HEK293 (cell line): ENCODE data around the gene CCDC78.

Experiments used
- MEIS1 ChIP-seq: sonication (generic); formaldehyde crosslinking; IDR thresholded peaks from 2 replicates; pipeline ENCODE4 v1.8.1; 2022; ENCODE audit warnings: missing genetic modification reagents, mild to moderate bottlenecking, borderline replicate concordance
- TCF7L2 ChIP-seq: IDR thresholded peaks from 2 replicates; pipeline ENCODE4 v1.6.1; 2011; ENCODE audit warnings: low read depth, mild to moderate bottlenecking, inconsistent platforms, low read length, moderate library complexity, borderline replicate concordance
- YY1 ChIP-seq: fragments of 450-650 bp; formaldehyde crosslinking; IDR thresholded peaks from 2 replicates; pipeline ENCODE4 v1.5.1; 2018; ENCODE audit warnings: missing biosample characterization, missing genetic modification characterization
- ZBTB7A ChIP-seq: fragments of 450-650 bp; formaldehyde crosslinking; IDR thresholded peaks from 2 replicates; pipeline ENCODE4 v1.5.1; 2016; ENCODE audit warnings: low read depth, missing biosample characterization, missing genetic modification characterization
- ZFP69B ChIP-seq: fragments of 450-650 bp; formaldehyde crosslinking; IDR thresholded peaks from 2 replicates; pipeline ENCODE4 v1.5.1; 2016; ENCODE audit warnings: missing biosample characterization, missing genetic modification characterization
- ZNF175 ChIP-seq: fragments of 450-650 bp; formaldehyde crosslinking; IDR thresholded peaks from 2 replicates; pipeline ENCODE4 v1.5.1; 2016; ENCODE audit warnings: missing biosample characterization, missing genetic modification characterization
- ZNF221 ChIP-seq: fragments of 450-650 bp; formaldehyde crosslinking; IDR thresholded peaks from 2 replicates; pipeline ENCODE4 v1.5.1; 2017; ENCODE audit warnings: missing biosample characterization, missing genetic modification characterization, borderline replicate concordance
- ZNF280D ChIP-seq: fragments of 450-650 bp; formaldehyde crosslinking; IDR thresholded peaks from 2 replicates; pipeline ENCODE4 v1.5.1; 2016; ENCODE audit warnings: missing biosample characterization, missing genetic modification characterization
- ZNF416 ChIP-seq: fragments of 450-650 bp; formaldehyde crosslinking; IDR thresholded peaks from 2 replicates; pipeline ENCODE4 v1.5.1; 2016; ENCODE audit warnings: missing biosample characterization, missing genetic modification characterization
- ZNF423 ChIP-seq: fragments of 450-650 bp; formaldehyde crosslinking; IDR thresholded peaks from 2 replicates; pipeline ENCODE4 v1.5.1; 2016; ENCODE audit warnings: missing biosample characterization, missing genetic modification characterization
- TF ChIP-seq, protein P1 (sequence below): fragments of 450-650 bp; formaldehyde crosslinking; IDR thresholded peaks from 2 replicates; pipeline ENCODE4 v1.5.1; 2016; ENCODE audit warnings: missing biosample characterization, missing genetic modification characterization
- TF ChIP-seq, protein P2 (sequence below): fragments of 450-650 bp; formaldehyde crosslinking; IDR thresholded peaks from 2 replicates; pipeline ENCODE4 v1.5.1; 2016; ENCODE audit warnings: missing biosample characterization, missing genetic modification characterization
- TF ChIP-seq, protein P3 (sequence below): fragments of 450-650 bp; formaldehyde crosslinking; IDR thresholded peaks from 2 replicates; pipeline ENCODE4 v1.5.1; 2016; ENCODE audit warnings: missing biosample characterization, missing genetic modification characterization

GRCh38 chr16:718389-718788, 7.9 kb downstream of the CCDC78 start:
- no peak for TF ChIP-seq ZNF175 (tag by site-specific recombination)
- no peak for TF ChIP-seq ZBTB7A (tag by site-specific recombination)
- TF ChIP-seq ZNF416 (tag by site-specific recombination), result no peak
- TF ChIP-seq, protein P1, sequence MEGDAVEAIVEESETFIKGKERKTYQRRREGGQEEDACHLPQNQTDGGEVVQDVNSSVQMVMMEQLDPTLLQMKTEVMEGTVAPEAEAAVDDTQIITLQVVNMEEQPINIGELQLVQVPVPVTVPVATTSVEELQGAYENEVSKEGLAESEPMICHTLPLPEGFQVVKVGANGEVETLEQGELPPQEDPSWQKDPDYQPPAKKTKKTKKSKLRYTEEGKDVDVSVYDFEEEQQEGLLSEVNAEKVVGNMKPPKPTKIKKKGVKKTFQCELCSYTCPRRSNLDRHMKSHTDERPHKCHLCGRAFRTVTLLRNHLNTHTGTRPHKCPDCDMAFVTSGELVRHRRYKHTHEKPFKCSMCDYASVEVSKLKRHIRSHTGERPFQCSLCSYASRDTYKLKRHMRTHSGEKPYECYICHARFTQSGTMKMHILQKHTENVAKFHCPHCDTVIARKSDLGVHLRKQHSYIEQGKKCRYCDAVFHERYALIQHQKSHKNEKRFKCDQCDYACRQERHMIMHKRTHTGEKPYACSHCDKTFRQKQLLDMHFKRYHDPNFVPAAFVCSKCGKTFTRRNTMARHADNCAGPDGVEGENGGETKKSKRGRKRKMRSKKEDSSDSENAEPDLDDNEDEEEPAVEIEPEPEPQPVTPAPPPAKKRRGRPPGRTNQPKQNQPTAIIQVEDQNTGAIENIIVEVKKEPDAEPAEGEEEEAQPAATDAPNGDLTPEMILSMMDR (tag by site-specific recombination), result no peak
- no peak for TF ChIP-seq ZNF280D (tag by site-specific recombination)
- TF ChIP-seq TCF7L2, result no peak
- TF ChIP-seq MEIS1 (CRISPR knock-in tag), result no peak
- no peak for TF ChIP-seq ZFP69B (tag by site-specific recombination)
- TF ChIP-seq, protein P2, sequence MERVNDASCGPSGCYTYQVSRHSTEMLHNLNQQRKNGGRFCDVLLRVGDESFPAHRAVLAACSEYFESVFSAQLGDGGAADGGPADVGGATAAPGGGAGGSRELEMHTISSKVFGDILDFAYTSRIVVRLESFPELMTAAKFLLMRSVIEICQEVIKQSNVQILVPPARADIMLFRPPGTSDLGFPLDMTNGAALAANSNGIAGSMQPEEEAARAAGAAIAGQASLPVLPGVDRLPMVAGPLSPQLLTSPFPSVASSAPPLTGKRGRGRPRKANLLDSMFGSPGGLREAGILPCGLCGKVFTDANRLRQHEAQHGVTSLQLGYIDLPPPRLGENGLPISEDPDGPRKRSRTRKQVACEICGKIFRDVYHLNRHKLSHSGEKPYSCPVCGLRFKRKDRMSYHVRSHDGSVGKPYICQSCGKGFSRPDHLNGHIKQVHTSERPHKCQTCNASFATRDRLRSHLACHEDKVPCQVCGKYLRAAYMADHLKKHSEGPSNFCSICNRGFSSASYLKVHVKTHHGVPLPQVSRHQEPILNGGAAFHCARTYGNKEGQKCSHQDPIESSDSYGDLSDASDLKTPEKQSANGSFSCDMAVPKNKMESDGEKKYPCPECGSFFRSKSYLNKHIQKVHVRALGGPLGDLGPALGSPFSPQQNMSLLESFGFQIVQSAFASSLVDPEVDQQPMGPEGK (tag by site-specific recombination), result no peak
- no peak for TF ChIP-seq ZNF423 (tag by site-specific recombination)
- TF ChIP-seq, protein P3, sequence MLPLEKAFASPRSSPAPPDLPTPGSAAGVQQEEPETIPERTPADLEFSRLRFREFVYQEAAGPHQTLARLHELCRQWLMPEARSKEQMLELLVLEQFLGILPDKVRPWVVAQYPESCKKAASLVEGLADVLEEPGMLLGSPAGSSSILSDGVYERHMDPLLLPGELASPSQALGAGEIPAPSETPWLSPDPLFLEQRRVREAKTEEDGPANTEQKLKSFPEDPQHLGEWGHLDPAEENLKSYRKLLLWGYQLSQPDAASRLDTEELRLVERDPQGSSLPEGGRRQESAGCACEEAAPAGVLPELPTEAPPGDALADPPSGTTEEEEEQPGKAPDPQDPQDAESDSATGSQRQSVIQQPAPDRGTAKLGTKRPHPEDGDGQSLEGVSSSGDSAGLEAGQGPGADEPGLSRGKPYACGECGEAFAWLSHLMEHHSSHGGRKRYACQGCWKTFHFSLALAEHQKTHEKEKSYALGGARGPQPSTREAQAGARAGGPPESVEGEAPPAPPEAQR (tag by site-specific recombination), result no peak
- no peak for TF ChIP-seq YY1
- TF ChIP-seq ZNF221 (tag by site-specific recombination), result no peak
